GM21723 (cell line): ENCODE data around the gene NIPAL4.
"Not testable (repeated sequence)": the region's sequence is repeated elsewhere in the genome, so short reads cannot be mapped to it uniquely, and the experiment has no call there.

ENCODE experiments used
- ATAC-seq: cut with Tn5 transposase; IDR thresholded peaks from one replicate; pipeline ENCODE4 v1.9.1; 2021; ENCODE audit warnings: mild to moderate bottlenecking, moderate library complexity; ENCODE audit not compliant: unreplicated experiment

Gene NIPAL4

GRCh38 chr5:157459715-157460599 is at the start of gene NIPAL4:
Gene NIPAL4, plus strand, starts transcription at chr5:157460213. Its CDS starts 108 bp downstream, at chr5:157460321.
- no peak for ATAC-seq

GRCh38 chr5:157415838-157416237 is 44.2 kb upstream of the NIPAL4 start:
- ATAC-seq, result no peak

- ATAC-seq, result not testable (repeated sequence)
These were observed 40.5 kb upstream of the NIPAL4 start for GRCh38 chr5:157419521-157419920.

GRCh38 chr5:157429920-157430319 is 30.1 kb upstream of the NIPAL4 start:
- ATAC-seq, result not testable (repeated sequence)

DNA sequence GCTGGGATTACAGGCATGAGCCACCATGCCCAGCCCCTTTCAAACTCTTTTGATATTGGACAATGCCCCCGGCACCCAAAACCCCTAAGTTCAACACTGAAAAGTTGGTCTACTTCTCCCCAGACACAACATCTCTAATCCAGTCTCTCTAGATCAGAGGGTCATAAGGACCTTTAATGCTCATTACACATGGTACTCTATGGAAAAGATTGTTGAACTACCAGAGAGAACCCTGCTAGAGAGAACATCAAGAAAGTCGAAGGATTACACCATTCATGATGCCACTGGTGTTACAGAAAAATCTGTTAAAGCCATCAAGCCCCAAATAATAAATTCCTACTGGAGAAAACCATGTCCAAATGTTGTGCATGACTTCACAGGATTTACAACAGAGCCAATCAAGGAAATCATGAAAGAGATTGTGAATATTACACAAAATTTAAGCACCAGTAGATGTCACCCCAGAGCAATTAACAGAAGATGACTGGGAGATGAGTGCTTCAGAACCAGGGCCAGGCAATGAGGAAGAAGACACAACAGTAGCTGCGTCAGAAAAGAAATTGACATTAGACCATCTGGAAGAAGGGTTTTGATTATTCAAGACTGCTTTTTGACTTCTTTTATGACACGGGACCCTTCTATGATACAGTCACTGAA is 28.3 kb upstream of the NIPAL4 start:
- peak; percentile 81 for ATAC-seq

- ATAC-seq, result no peak
These were observed 25.9 kb upstream of the NIPAL4 start for GRCh38 chr5:157434096-157434495.

GRCh38 chr5:157443041-157443549 is 16.9 kb upstream of the NIPAL4 start:
- no peak for ATAC-seq

- no peak for ATAC-seq
These were observed 15.8 kb upstream of the NIPAL4 start for GRCh38 chr5:157444224-157444623.

DNA sequence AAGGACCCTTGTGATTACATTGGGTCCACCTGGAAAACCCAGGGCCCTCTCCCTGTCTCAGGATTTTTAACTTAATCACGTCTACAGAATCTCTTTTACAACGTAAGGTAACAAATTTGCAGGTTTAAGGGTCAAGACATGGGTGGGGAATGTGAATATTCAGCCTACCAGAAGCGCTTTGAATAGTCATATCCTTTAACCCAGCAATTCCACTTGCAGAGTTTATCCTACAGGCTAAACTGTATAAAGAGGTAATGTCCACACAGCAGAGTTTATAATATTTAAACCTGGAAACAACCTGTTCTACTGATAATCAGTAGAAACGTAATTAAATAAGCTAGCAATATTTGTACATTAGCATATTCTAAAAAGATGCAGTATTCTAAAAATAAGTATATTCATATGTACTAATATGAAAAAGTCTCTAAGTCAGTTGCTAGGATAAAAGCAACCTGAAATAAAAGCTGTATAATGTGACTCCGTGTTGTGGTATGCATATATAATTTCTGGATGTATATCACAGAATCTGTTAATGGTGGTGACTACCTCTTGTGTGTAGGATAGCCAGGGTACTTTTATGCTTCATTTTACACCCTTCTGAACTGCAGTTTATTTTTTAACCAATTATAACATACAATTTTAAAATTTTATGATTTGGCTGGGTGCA is 14.1 kb upstream of the NIPAL4 start:
- ATAC-seq, result no peak

DNA sequence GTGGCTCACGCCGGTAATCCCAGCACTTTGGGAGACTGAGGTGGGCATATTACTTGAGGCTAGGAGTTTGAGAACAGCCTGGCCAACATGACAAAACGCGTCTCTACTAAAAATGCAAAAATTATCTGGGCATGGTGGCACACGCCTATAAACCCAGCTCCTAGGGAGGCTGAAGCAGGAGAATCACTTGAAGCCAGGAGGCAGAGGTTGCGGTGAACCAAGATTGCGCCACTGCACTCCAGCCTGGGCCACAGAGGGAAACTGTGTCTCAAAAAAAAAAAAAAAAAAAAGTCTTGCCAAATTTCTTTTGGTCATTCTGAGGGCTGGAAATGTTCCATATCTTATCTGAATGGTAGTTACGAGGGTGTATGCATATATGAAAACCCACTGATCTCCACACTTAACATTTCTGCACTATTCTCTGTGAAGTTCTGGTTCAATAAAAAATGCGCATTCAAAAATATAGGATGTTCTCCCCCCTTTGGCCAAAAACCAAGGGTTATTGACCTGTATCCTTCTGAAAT is 13.5 kb upstream of the NIPAL4 start:
- ATAC-seq, result no peak

DNA sequence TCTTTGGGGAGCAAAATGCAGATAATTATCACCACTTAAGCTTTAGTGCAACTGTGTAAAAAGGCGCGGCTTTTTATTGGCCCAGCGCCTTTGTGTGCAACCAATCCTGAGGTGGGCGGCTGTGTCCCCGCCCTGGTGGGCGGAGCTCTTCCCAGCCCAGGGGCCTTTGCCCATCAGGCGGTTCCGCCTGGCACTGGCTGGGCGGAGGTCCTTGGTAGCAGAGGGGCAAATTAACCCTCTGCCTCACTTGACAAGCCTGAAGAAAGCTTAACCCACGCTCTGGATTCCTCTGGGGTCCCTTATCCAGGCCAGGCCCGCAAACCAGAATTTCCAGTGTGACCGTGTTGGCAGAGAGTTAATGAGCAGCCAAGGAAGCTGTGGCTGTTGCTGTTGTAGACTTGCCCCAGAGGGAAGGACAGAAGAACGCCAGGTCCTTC is 12.8 kb upstream of the NIPAL4 start:
- ATAC-seq, result no peak

DNA sequence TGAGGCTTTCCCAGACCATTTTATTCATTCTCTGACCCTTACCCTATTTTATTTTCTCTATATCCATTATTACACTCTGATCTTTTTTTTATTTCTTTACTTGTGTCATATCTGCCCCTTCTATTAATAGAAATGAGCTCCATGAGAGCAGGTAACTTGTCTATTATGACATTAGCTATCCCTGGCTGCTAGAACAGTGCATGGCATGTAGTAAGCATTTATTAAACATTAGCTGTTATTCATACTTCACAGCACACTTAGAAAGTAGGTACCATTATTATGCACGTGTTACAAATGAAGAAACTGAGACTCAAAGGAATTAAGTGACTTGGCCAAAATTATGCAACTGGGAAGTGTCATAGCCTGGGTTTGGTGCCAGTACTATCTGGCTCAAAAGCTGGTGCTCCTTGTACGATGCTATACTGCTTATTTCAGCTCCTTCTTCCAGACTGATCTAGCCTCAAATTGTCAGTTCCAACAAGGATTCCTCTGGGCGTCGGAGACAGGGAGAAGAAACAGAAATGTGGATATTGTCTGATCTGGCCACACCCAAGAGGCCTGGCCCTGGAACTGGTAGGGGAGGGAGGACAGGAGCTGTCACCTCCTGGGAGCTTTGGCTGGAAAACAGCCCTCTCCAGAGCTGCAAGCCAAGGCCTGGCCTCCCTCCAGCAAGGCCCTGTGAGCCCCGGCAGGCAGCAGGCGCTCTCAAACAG is 10.8 kb upstream of the NIPAL4 start:
- no peak for ATAC-seq

- no peak for ATAC-seq
These were observed 10.0 kb upstream of the NIPAL4 start for GRCh38 chr5:157450024-157450423.

GRCh38 chr5:157451806-157452205 is 8.2 kb upstream of the NIPAL4 start:
- ATAC-seq, result no peak

GRCh38 chr5:157454273-157454672 is 5.7 kb upstream of the NIPAL4 start:
- ATAC-seq, result no peak

DNA sequence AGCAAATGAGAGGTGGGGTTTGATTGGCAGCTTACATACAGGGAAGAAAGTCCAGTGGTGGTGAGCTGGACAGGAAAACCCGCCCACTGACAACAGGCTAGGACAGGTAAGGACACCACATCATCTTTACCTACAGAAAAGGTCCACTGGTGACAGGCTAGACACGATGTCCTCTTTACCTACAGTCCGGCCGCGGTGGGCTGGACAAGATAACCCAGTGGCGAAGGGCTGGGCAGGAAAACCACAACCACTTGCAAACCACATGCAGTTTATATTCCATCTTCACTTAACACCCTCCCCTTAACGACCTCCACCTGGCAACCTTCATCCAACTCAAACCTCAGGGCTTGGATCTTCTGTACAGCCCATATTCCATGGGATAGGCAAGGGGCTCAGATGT is 5.0 kb upstream of the NIPAL4 start:
- no peak for ATAC-seq

DNA sequence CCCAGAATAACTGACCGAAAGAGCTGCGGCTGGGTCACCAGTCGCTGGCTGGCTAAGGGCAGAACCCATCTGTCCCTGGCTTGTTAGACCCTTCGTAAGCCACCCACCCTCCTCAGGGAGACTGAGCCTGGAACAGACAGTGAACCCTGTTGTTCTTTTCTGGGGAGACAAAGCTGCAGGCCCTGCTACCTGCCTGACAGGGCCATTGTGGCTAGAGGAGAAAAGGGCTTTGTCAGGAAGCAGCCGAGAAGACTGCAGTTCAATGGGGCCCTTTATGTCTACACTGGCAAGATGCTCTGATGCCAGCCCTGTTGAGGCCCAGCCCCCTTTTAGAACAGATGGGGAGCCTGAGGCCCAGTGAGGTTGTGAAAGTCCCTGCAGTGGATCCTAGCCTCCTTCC is 3.7 kb upstream of the NIPAL4 start:
- ATAC-seq, result no peak

- ATAC-seq, result no peak
These were observed 2.6 kb upstream of the NIPAL4 start for GRCh38 chr5:157457391-157457790.

DNA sequence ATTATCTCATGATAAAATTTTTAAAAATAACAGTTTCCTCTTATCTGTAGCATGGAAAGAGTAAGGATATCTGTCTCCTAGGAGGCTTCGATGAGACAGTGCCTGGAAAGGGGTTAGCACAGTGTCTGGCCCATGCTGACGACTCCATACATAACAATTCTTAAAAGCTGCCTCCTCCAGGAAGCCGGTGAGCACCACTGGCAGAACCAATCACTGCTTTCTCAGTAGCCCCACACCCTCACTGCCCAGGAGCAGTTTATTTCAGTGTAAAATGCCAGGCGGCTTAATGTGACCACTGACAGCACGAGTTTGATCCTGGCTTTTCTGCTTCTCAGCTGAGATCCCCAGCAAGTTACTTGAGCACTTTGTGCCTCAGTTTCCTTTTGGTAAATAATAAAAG is 1.2 kb upstream of the NIPAL4 start:
- ATAC-seq, result no peak

- no peak for ATAC-seq
These were observed 1.1 kb downstream of the NIPAL4 start for GRCh38 chr5:157460921-157461792.
